Subcutaneous abdominal adipose tissue (tissue), 5 donors: ENCODE data around the gene MIS18BP1.
A peak's percentile ranks its signal among the peaks of the same experiment; 100 is the strongest.
"Not testable (repeated sequence)": the region's sequence is repeated elsewhere in the genome, so short reads cannot be mapped to it uniquely, and the experiment has no call there.

Experiments
- H3K27ac ChIP-seq: one replicate; pipeline ENCODE4 v1.7.0; 2013; ENCODE audit warnings: low read depth, mild to moderate bottlenecking, inconsistent platforms, low read length, moderate library complexity
- H3K27me3 ChIP-seq, 5 donors: one replicate each; pipeline ENCODE4 v1.7.0; 2013; ENCODE audit warnings: low read length in 5 of 5, inconsistent platforms in 1 of 5; ENCODE audit not compliant: control insufficient read depth in 5 of 5, insufficient read depth in 4 of 5
- H3K36me3 ChIP-seq, 5 donors: one replicate each; pipeline ENCODE4 v1.7.0; 2013; ENCODE audit warnings: low read length in 5 of 5; ENCODE audit not compliant: control insufficient read depth in 5 of 5, insufficient read depth in 5 of 5
- H3K4me1 ChIP-seq, 5 donors: one replicate each; pipeline ENCODE4 v1.7.0; 2013; ENCODE audit warnings: low read length in 5 of 5, mild to moderate bottlenecking in 3 of 5, moderate library complexity in 1 of 5; ENCODE audit not compliant: control insufficient read depth in 5 of 5, insufficient read depth in 5 of 5
- H3K4me3 ChIP-seq, 5 donors: one replicate each; pipeline ENCODE4 v1.7.0; 2013; ENCODE audit warnings: low read length in 5 of 5, low read depth in 1 of 5
- H3K9ac ChIP-seq, 5 donors: one replicate each; pipeline ENCODE4 v1.7.0; 2013; ENCODE audit warnings: low read length in 5 of 5, mild to moderate bottlenecking in 4 of 5, moderate library complexity in 3 of 5
- H3K9me3 ChIP-seq, 5 donors: one replicate each; pipeline ENCODE4 v1.7.0; 2013; ENCODE audit warnings: low read length in 5 of 5; ENCODE audit not compliant: control insufficient read depth in 5 of 5
- donor health status: healthy.
- donor health status: healthy.
- donor health status: healthy.
- donor health status: healthy.
- donor health status: healthy.

MIS18BP1 gene

DNA sequence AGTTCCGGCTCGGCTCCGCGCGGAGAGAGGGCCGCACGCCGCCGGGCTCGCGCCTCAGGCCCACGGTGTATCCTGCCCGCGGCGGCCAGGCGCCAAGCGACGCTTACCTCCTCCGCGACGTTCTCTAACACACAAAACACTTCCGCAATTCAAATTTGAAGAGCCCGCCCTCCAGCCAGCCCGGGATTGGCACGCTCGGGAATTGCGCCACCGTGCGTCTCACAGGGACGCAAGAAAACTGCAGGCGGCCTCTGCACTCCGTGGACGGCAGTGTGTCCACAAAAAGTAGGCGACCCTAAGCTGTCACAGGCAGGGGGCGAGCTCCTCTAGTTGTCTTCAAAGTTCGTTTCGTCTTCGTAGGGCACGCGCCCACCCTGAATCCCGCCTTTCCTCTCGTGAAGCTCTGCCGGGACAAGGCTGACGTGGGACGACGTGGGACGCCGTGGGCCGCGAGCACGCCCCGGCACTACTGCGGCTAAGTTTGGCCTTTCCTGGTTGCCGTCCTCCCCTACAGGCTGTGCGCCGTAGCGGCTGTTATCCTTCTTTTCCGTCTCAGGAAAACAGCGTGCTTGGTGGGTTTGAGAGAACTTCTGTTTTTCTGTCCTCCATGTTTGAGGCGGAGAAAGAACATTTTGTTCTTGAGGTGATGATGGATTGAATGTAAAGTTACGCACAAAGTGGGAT is at the start of gene MIS18BP1:
Gene MIS18BP1 (minus strand): TSS at position 133 of the 684 bp plus-strand sequence. CDS start 5,916 bp downstream, outside the sequence.
- peak within 1 kb of the TSS; percentile 84 to 95 (median 89) for H3K4me3 ChIP-seq
- peak within 1 kb of the TSS; percentile 93 for H3K27ac ChIP-seq
- H3K9me3 ChIP-seq = peaks cover 0 to 7% (median 4%) of the 10 kb centered on the region in 5 donors
- H3K4me1 ChIP-seq = peaks cover 0 to 51% (median 43%) of the 10 kb centered on the region in 5 donors
- H3K36me3 ChIP-seq = no peaks in the 10 kb centered on the region
- H3K9ac ChIP-seq = peak within 1 kb of the TSS; percentile 91 to 96 (median 92)
- H3K27me3 ChIP-seq = no peaks in the 10 kb centered on the region

DNA sequence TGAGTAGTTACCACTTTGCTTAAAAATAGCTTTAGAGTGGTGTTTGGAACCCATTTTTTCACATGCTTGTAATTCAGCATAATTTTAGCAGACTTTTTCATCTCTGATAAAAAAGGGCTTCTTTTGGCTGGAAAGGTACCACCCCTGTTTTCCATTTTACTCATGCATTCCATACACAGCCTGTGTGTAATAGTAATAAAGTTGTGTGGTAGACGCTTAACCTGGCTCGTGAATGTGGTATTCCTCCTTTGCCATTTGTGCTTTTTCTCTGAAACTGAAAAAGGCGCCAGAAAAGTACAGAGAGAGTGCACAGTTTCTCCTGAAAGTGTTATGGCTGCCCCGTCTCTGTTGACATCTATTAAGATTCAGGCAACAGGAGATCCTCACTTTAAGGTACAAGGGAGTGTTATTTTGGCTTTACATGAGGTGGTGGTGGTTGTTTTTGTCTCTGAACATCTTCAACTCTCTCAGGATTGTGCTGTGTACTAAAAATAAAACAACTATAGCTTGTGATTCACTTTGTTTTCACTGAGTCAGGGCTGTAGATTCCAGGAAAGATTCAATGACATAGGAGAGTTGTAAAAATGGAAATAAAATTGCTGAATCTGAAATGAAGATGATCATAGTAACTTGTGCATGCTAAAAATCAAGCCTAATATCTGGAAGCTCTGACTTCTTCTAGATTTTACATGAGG is 45.6 kb upstream of the MIS18BP1 start:
- Histone ChIP-seq H3K36me3 (no peaks in the 10 kb centered on the region), H3K27ac (no peak overlapping the region), H3K4me1 (no peaks in the 10 kb centered on the region), H3K27me3 (no peaks in the 10 kb centered on the region), H3K4me3 (no peak overlapping the region), H3K9me3 (peaks cover 0 to 8% (median 3%) of the 10 kb centered on the region in 5 donors), H3K9ac (no peak overlapping the region)

GRCh38 chr14:45294796-45295195 is 41.8 kb upstream of the MIS18BP1 start:
- H3K9ac ChIP-seq, H3K4me1 ChIP-seq, H3K36me3 ChIP-seq, H3K27me3 ChIP-seq, H3K27ac ChIP-seq, H3K4me3 ChIP-seq, H3K9me3 ChIP-seq: not testable (repeated sequence)

- no peak overlapping the region for H3K4me3 ChIP-seq
- no peaks in the 10 kb centered on the region for H3K36me3 ChIP-seq
- H3K27ac ChIP-seq = no peak overlapping the region
- no peaks in the 10 kb centered on the region for H3K9me3 ChIP-seq
- H3K27me3 ChIP-seq = no peaks in the 10 kb centered on the region
- H3K4me1 ChIP-seq = no peaks in the 10 kb centered on the region
- no peak overlapping the region for H3K9ac ChIP-seq
These were observed 37.5 kb upstream of the MIS18BP1 start for GRCh38 chr14:45290547-45290946.

DNA sequence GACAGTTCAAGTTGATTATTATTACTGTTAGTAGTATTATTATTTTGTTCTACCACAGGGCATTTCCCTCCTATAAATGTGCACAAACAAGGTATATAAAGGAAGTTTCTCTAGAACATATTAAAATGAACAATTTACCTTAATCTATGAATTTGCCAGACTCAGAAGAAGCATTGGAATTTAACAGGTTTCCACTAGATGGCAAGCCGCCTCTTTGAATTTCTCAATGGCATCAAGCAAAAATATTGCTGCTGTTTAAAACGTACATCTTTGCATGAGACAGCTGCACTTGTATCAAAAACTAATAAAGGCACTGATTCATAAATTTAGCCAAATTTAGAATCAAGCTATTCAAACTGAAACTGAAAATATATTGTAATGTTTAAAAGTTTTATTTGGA is 34.6 kb upstream of the MIS18BP1 start:
- no peak overlapping the region for H3K27ac ChIP-seq
- H3K4me3 ChIP-seq = no peak overlapping the region
- H3K4me1 ChIP-seq = no peaks in the 10 kb centered on the region
- H3K27me3 ChIP-seq = no peaks in the 10 kb centered on the region
- no peak overlapping the region for H3K9ac ChIP-seq
- H3K9me3 ChIP-seq = no peaks in the 10 kb centered on the region
- H3K36me3 ChIP-seq = no peaks in the 10 kb centered on the region

DNA sequence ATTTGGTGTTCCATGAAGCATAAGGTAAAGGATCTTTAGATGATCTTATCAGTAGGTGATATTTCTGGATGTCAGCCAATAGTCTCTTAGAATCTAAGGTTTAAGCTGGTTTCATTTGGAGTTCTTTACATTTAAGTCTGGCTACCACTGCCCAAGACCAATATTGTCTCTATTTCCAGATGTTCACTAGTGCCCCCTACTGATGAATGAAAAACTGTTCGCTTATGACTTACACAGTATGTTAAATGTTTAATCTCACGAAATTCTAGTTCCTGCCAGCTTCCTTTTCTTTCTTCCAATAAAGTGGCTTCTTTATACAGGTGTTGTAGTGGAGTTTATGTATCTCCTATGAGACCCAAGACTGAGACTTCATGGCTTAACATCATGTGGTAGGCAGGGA is 31.8 kb upstream of the MIS18BP1 start:
- Histone ChIP-seq H3K9ac (no peak overlapping the region), H3K4me1 (no peaks in the 10 kb centered on the region), H3K4me3 (no peak overlapping the region), H3K27ac (no peak overlapping the region), H3K27me3 (no peaks in the 10 kb centered on the region), H3K9me3 (peaks cover 0 to 8% (median 4%) of the 10 kb centered on the region in 5 donors), H3K36me3 (no peaks in the 10 kb centered on the region)

DNA sequence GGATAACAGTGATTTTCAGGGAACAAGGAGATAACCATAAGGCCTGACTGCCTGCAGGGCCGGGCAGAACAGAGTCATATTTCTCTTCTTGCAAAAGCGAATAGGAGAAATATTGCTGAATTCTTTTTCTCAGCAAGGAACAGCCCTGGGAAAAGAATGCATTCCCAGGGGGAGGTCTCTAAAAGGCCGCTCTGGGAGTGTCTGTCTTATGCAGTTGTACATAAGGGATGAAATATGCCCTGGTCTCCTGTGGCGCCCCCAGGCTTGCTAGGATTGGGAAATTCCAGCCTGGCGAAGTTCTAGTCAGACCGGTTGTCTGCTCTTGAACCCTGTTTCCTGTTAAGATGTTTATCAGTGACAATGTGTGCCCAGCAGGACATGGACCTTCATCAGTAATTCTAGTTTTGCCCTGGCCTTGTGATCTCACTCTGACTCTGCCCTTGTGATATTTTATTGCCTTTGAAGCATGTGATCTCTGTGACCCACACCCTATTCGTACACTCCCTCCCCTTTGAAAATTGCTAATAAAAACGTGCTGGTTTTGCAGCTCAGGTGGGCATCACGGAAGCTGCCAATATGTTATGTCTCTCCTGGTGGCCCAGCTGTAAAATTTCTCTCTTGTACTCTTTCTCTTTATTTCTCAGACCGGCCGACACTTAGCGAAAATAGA is 28.9 kb upstream of the MIS18BP1 start:
- not testable (repeated sequence) for H3K4me1 ChIP-seq, H3K9ac ChIP-seq, H3K4me3 ChIP-seq, H3K27ac ChIP-seq, H3K36me3 ChIP-seq, H3K9me3 ChIP-seq, H3K27me3 ChIP-seq

GRCh38 chr14:45271858-45272537 is 19.0 kb upstream of the MIS18BP1 start:
- H3K27me3 ChIP-seq = no peaks in the 10 kb centered on the region
- no peak overlapping the region for H3K27ac ChIP-seq
- H3K4me3 ChIP-seq = no peak overlapping the region
- no peaks in the 10 kb centered on the region for H3K4me1 ChIP-seq
- H3K36me3 ChIP-seq = no peaks in the 10 kb centered on the region
- no peak overlapping the region for H3K9ac ChIP-seq
- no peaks in the 10 kb centered on the region for H3K9me3 ChIP-seq

GRCh38 chr14:45270031-45270430 is 17.0 kb upstream of the MIS18BP1 start:
- Histone ChIP-seq H3K27ac (no peak overlapping the region), H3K4me1 (no peaks in the 10 kb centered on the region), H3K9ac (no peak overlapping the region), H3K4me3 (no peak overlapping the region), H3K9me3 (no peaks in the 10 kb centered on the region), H3K36me3 (no peaks in the 10 kb centered on the region), H3K27me3 (no peaks in the 10 kb centered on the region)

GRCh38 chr14:45267071-45267470 is 14.1 kb upstream of the MIS18BP1 start:
- H3K36me3 ChIP-seq = no peaks in the 10 kb centered on the region
- no peaks in the 10 kb centered on the region for H3K27me3 ChIP-seq
- H3K9ac ChIP-seq = peak overlapping the region in 1 of 5 donors; percentile 8
- H3K27ac ChIP-seq = no peak overlapping the region
- H3K9me3 ChIP-seq = no peaks in the 10 kb centered on the region
- H3K4me1 ChIP-seq = no peaks in the 10 kb centered on the region
- H3K4me3 ChIP-seq = no peak overlapping the region
